HUES6 (cell line): ENCODE results near the gene MYO9A.

ENCODE experiments used
- H3K27ac ChIP-seq: 2 replicates; pipeline ENCODE4 v1.7.0; 2013; ENCODE audit warnings: low read depth, mild to moderate bottlenecking, low read length, inconsistent platforms
- H3K27me3 ChIP-seq: 2 replicates; pipeline ENCODE4 v1.6.1; 2013; ENCODE audit warnings: low read length; ENCODE audit not compliant: control insufficient read depth, insufficient read depth
- H3K36me3 ChIP-seq: 2 replicates; pipeline ENCODE4 v1.6.1; 2013; ENCODE audit warnings: low read length; ENCODE audit not compliant: control insufficient read depth, insufficient read depth
- H3K4me1 ChIP-seq: 2 replicates; pipeline ENCODE4 v1.6.1; 2013; ENCODE audit warnings: low read length; ENCODE audit not compliant: control insufficient read depth, insufficient read depth
- H3K4me3 ChIP-seq: 2 replicates; pipeline ENCODE4 v1.5.1; 2013; ENCODE audit warnings: low read depth, low read length
- H3K9ac ChIP-seq: one replicate; pipeline ENCODE4 v1.6.1; 2013; ENCODE audit warnings: mild to moderate bottlenecking, low read length
- H3K9me3 ChIP-seq: 2 replicates; pipeline ENCODE4 v1.6.1; 2013; ENCODE audit warnings: low read depth, low read length; ENCODE audit not compliant: control insufficient read depth, insufficient read depth

Gene MYO9A

GRCh38 chr15:71914092-71914491, 203.9 kb downstream of the MYO9A start:
- H3K27ac ChIP-seq: no peak overlapping the region
- no peaks in the 10 kb centered on the region; the same call in 1 of the 2 replicates for H3K4me1 ChIP-seq
- H3K4me3 ChIP-seq: no peak overlapping the region
- no peaks in the 10 kb centered on the region for H3K27me3 ChIP-seq
- no peaks in the 10 kb centered on the region for H3K36me3 ChIP-seq
- H3K9me3 ChIP-seq: no peaks in the 10 kb centered on the region
- no peak overlapping the region for H3K9ac ChIP-seq

- H3K4me3 ChIP-seq: no peak overlapping the region
- H3K4me1 ChIP-seq: no peaks in the 10 kb centered on the region
- no peak overlapping the region for H3K27ac ChIP-seq
- H3K9me3 ChIP-seq: no peaks in the 10 kb centered on the region
- H3K9ac ChIP-seq: no peak overlapping the region
- H3K36me3 ChIP-seq: peaks cover 17% of the 10 kb centered on the region
- no peaks in the 10 kb centered on the region for H3K27me3 ChIP-seq
Measured at GRCh38 chr15:71899674-71900073, 218.3 kb downstream of the MYO9A start.

DNA sequence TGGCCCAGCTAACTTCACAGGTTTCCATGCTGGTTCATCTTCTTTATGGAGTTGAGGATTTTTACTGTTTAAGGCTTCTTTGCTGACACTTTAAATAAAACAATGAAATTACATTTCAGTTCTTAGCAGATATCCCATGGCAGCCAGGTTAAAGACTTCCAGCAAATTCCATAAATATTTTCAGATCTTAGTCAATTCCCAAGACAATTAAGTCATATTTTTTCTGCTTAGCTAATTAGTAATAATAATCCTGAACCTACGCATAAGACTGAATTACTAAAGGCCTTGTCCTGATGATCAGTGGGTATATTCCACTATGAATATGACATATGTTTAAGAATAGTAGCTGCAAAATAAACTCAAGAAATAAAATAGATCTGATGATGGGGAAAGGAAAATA, 224.3 kb downstream of the MYO9A start:
- Histone ChIP-seq H3K9ac (no peak overlapping the region), H3K4me3 (no peak overlapping the region), H3K4me1 (no peaks in the 10 kb centered on the region), H3K27ac (no peak overlapping the region), H3K27me3 (no peaks in the 10 kb centered on the region), H3K9me3 (no peaks in the 10 kb centered on the region), H3K36me3 (peaks cover 17% of the 10 kb centered on the region)

DNA sequence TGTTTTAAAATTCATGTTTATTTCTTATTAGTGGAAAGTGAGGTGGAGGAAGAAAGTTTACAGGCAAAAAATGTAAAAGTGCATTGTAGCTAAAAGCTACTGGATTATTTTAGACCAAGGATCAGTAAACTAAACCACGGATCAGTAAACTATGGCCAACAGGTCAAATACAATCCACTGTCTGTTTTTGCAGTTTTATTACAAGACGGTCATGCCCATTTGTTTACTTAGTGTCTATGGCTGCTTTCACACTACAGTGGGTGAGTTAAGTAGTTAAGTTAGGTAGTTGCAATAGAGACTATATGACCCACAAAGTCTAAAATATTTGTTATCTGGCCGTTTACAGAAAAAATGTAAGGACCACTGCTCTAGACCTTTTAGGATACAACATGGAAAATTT, 225.6 kb downstream of the MYO9A start:
- Histone ChIP-seq H3K27ac (no peak overlapping the region), H3K4me3 (no peak overlapping the region), H3K9me3 (no peaks in the 10 kb centered on the region), H3K9ac (no peak overlapping the region), H3K36me3 (peaks cover 6% of the 10 kb centered on the region), H3K4me1 (no peaks in the 10 kb centered on the region), H3K27me3 (no peaks in the 10 kb centered on the region)

- Histone ChIP-seq H3K36me3 (peaks cover 6% of the 10 kb centered on the region), H3K9ac (no peak overlapping the region), H3K27ac (no peak overlapping the region), H3K4me3 (no peak overlapping the region), H3K27me3 (no peaks in the 10 kb centered on the region), H3K4me1 (peaks cover 2% of the 10 kb centered on the region; the same call in 1 of the 2 replicates), H3K9me3 (no peaks in the 10 kb centered on the region)
Measured at GRCh38 chr15:71891026-71891425, 226.9 kb downstream of the MYO9A start.

DNA sequence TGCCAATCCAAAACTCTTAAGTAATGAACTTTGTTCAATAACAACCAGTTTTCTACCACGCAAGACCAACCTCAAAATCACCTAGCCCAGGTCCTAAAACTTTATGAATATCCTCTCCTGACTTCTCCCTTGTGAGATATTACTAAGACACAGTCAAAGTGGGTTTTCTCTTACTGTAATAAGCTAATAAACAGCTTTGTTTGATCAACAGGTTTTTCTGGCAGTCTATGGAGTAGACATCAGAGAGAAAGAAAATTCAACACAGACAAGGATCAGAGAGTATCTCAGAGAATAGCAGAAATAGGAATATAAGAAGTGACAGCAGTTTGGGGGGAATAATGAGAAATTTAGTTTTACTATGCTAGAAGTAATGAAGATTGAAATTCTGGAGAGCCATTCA, 228.0 kb downstream of the MYO9A start:
- no peaks in the 10 kb centered on the region for H3K27me3 ChIP-seq
- no peak overlapping the region for H3K9ac ChIP-seq
- H3K9me3 ChIP-seq: no peaks in the 10 kb centered on the region
- peaks cover 6% of the 10 kb centered on the region for H3K36me3 ChIP-seq
- no peak overlapping the region for H3K27ac ChIP-seq
- H3K4me1 ChIP-seq: peaks cover 5% of the 10 kb centered on the region; the same call in 1 of the 2 replicates
- H3K4me3 ChIP-seq: no peak overlapping the region

DNA sequence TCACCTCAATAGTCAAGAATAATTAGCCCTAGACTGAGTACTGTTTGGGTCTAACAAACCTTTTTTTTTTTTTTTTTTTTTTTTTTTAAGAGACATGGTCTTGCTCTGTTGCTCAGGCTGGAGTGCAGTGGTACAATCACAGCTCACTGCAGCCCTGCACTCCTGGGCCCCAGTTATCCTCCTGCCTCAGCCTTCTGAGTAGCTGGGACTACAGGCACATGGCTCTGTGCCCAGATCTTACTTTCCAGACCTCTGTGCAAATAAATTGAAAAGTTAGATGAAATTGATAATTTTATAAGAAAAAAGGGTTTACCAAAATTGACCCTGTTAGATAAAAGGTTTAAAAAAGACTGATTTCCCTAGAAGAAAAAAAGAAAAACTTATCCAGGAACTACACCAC, 228.6 kb downstream of the MYO9A start:
- peaks cover 5% of the 10 kb centered on the region; the same call in 1 of the 2 replicates for H3K4me1 ChIP-seq
- H3K36me3 ChIP-seq: peaks cover 6% of the 10 kb centered on the region
- no peaks in the 10 kb centered on the region for H3K27me3 ChIP-seq
- no peak overlapping the region for H3K4me3 ChIP-seq
- H3K9me3 ChIP-seq: no peaks in the 10 kb centered on the region
- no peak overlapping the region for H3K9ac ChIP-seq
- no peak overlapping the region for H3K27ac ChIP-seq

GRCh38 chr15:71888797-71889196, 229.2 kb downstream of the MYO9A start:
- H3K9me3 ChIP-seq: no peaks in the 10 kb centered on the region
- no peak overlapping the region for H3K9ac ChIP-seq
- H3K27me3 ChIP-seq: no peaks in the 10 kb centered on the region
- peaks cover 5% of the 10 kb centered on the region; the same call in 1 of the 2 replicates for H3K4me1 ChIP-seq
- no peak overlapping the region for H3K27ac ChIP-seq
- H3K36me3 ChIP-seq: peaks cover 6% of the 10 kb centered on the region
- no peak overlapping the region for H3K4me3 ChIP-seq

DNA sequence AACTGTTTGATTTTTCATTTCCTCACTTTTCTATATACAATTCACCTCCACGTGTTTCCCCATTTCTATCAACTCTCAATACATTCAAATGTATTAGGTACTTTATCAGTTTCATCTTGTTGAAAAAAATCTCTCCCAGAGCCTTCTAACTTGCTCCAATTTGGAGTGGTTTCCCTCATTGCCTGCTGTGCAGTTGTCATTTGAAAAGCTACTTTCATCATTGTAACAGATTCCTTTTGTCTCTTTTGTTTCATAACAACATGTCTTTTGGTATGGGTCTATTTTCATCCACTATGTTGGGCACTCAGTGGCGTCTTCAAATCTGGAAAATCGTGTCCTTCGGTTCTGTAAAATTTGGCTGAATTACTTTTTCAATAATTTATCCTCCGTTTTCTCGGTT, 232.6 kb downstream of the MYO9A start:
- H3K36me3 ChIP-seq: no peaks in the 10 kb centered on the region; the same call in 1 of the 2 replicates
- H3K27me3 ChIP-seq: no peaks in the 10 kb centered on the region
- no peak overlapping the region for H3K9ac ChIP-seq
- no peak overlapping the region for H3K27ac ChIP-seq
- H3K4me3 ChIP-seq: no peak overlapping the region
- peaks cover 5% of the 10 kb centered on the region; the same call in 1 of the 2 replicates for H3K4me1 ChIP-seq
- H3K9me3 ChIP-seq: no peaks in the 10 kb centered on the region

DNA sequence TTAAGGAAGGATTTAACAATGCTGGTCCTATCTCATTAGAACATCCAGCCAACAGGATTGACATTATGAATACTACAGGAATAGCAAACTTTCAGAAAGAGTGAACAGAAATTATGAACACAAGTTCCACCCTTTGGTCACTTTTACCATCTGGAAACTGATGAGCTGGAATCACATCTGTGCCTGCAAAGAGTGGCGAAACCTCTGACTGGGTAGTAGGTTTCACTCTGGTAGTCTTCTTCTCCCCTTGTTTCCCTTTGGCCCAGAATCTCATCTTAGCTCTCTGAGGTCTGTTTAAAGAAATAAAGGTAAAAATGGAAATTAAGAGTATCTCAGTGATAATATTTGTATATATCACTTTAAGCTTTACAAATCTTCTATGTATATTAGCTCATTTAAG, 234.5 kb downstream of the MYO9A start:
- H3K4me1 ChIP-seq: peaks cover 5% of the 10 kb centered on the region; the same call in 1 of the 2 replicates
- no peaks in the 10 kb centered on the region; the same call in 1 of the 2 replicates for H3K36me3 ChIP-seq
- no peak overlapping the region for H3K9ac ChIP-seq
- H3K27me3 ChIP-seq: no peaks in the 10 kb centered on the region
- H3K4me3 ChIP-seq: no peak overlapping the region
- no peaks in the 10 kb centered on the region for H3K9me3 ChIP-seq
- no peak overlapping the region for H3K27ac ChIP-seq

DNA sequence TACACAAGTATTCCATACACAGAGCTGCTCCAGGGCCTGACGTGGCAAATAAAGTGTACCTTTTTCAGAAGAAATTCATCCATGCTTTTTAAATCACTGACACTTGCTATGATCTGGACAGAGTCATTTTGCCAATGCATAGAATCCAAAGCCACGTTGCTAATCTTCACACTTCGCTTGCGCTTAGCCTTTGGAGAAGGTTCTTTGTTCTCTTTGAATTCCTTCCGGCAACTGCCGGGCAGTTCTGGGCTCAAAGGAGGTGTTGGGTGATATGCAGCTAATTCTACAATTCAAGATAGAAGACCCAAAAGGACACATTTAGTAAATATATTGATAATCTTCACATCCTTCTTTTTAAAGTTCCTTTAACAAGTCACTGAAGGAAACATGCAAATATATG, 237.7 kb downstream of the MYO9A start:
- Histone ChIP-seq H3K9me3 (no peaks in the 10 kb centered on the region), H3K9ac (no peak overlapping the region), H3K27me3 (no peaks in the 10 kb centered on the region), H3K4me1 (no peaks in the 10 kb centered on the region), H3K4me3 (no peak overlapping the region), H3K36me3 (no peaks in the 10 kb centered on the region; the same call in 1 of the 2 replicates), H3K27ac (no peak overlapping the region)

DNA sequence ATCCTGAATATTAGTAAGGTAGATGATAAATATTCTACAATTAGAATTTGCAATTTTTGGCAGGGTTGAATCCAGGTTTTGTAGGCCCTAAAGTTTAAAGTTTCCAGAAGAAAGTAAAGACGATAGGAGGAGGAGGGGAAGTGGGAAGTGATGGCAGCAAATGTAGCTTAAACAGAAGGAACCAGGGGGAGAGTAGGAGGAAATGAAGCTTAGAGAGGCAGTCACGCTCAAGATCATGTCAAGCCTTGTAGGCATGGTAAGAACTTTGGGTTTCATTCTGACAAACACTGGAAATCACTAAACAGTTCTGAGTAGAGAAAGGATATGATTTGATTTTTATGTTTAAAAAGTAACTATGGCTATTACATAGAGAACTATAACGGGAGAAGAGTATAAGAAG, 243.7 kb downstream of the MYO9A start:
- Histone ChIP-seq H3K9me3 (no peaks in the 10 kb centered on the region), H3K36me3 (no peaks in the 10 kb centered on the region), H3K9ac (no peak overlapping the region), H3K27ac (no peak overlapping the region), H3K4me1 (no peaks in the 10 kb centered on the region), H3K4me3 (no peak overlapping the region), H3K27me3 (no peaks in the 10 kb centered on the region)
